Measurements from ENCODE around the gene WASHC4.
"Not testable (repeated sequence)": the region's sequence is repeated elsewhere in the genome, so short reads cannot be mapped to it uniquely, and the experiment has no call there.

Gene WASHC4

GRCh38 chr12:105166736-105167135 lies 59.2 kb downstream of the WASHC4 start:
- no peak for DNase-seq

- DNase-seq, result no peak
Measured at GRCh38 chr12:105167346-105167745, 59.8 kb downstream of the WASHC4 start.

- DNase-seq, result no peak
Measured at GRCh38 chr12:105168006-105168405, 60.5 kb downstream of the WASHC4 start.

- no peak for DNase-seq
Measured at GRCh38 chr12:105170139-105170538, 62.6 kb downstream of the WASHC4 start.

GRCh38 chr12:105171691-105172436 lies 64.3 kb downstream of the WASHC4 start:
- DNase-seq, result no peak

GRCh38 chr12:105175397-105175990 lies 68.0 kb downstream of the WASHC4 start:
- DNase-seq, result no peak

GRCh38 chr12:105177208-105177607 lies 69.7 kb downstream of the WASHC4 start:
- DNase-seq, result no peak

DNA sequence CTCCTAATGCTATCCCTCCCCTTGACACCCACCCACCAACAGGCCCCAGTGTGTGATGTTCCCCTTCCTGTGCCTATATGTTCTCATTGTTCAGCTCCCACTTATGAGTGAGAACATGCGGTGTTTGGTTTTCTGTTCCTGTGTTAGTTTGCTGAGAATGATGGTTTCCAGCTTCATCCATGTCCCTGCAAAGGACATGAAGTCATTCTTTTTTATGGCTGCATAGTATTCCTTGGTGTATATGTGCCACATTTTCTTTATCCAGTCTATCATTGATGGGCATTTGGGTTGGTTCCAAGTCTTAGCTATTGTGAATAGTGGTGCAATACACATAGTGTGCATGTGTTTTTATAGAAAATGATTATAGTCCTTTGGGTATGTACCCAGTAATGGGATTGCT lies 71.6 kb downstream of the WASHC4 start:
- not testable (repeated sequence) for DNase-seq

GRCh38 chr12:105183406-105183805 lies 75.9 kb downstream of the WASHC4 start:
- DNase-seq, result not testable (repeated sequence)

GRCh38 chr12:105183976-105184375 lies 76.4 kb downstream of the WASHC4 start:
- DNase-seq, result not testable (repeated sequence)

DNA sequence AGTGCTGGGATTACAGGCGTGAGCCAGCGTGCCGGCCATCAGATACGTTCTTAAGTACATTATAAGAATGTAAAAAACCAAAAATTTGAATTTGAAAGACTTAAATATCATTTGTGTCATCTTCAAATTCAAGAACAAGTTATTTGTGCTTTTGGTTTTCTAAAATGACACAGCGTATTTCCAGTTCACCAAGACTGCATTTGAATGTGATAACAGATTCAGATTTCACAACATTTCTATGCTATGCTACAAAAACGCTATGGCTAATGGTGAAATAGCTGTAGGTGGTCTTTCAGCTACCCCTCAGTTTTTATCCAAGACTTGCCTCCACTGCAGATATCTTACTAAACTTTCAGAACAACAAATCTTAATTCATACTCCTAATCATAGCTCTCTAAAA lies 81.8 kb downstream of the WASHC4 start:
- DNase-seq, result no peak

DNA sequence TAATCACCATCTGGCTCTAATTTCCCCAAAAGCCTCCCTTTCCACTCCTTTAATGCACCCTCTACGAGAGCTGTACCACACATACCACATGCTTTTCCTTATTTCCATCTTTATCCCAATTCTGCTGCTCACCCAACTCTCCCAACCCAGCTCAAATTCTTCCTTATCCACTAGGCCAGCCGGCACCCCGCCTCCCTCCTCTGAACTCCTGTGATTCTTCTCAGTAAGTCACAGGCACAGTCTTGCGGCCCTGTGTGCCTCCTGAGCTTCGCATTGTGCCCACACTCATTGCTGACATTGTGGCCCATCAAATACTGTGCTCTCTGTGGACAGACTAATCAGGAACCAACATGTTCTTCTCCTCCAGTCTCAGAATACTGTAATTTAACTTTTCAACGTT lies 83.0 kb downstream of the WASHC4 start:
- DNase-seq, result no peak

- DNase-seq, result no peak
Measured at GRCh38 chr12:105192624-105193225, 85.2 kb downstream of the WASHC4 start.

- no peak for DNase-seq
Measured at GRCh38 chr12:105194947-105195346, 87.4 kb downstream of the WASHC4 start.

- DNase-seq, result no peak
Measured at GRCh38 chr12:105196090-105196489, 88.6 kb downstream of the WASHC4 start.

DNA sequence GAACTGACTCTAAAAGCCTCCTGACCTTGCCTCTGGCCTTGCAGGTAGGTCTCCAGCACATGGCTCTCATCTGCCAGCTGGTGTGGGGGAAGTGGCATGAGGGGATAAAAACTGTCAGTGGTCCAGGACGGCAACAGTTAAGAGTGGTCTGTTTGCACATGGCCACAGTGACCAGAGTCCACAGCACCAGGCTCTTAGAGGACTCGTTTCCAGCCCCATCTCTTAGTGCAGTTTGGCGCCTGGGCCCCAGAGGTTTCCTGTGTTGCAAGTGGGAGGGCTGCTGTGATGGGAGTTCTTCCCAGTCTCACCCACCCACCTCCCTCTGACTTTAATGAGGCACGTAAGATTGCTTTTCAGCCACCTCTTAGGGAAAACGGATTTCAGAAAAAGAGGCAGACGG lies 91.4 kb downstream of the WASHC4 start:
- DNase-seq, result no peak

GRCh38 chr12:105200385-105200784 lies 92.9 kb downstream of the WASHC4 start:
- no peak for DNase-seq

GRCh38 chr12:105201299-105201698 lies 93.8 kb downstream of the WASHC4 start:
- no peak for DNase-seq

DNA sequence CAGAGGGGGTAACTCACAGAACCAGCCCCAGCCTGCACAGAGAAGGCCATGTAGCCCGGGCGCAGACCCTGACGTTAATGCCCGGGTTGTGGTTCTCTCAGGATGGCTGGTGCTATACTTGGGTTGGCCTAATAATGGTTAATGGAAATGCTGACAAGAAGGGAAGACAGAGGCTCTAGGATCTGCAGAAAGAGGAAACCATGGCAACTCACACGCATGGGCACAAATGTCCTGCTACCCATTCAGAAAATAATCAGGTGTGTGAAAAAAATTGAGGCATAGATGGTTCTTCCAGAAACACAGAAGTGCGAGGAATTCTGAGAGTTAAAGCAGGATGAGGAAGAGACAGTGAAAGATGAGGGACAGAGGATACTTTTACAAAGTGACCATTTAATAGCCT lies 94.7 kb downstream of the WASHC4 start:
- no peak for DNase-seq

GRCh38 chr12:105204127-105204526 lies 96.6 kb downstream of the WASHC4 start:
- DNase-seq, result no peak

GRCh38 chr12:105204916-105205315 lies 97.4 kb downstream of the WASHC4 start:
- peak; percentile 46 for DNase-seq

DNA sequence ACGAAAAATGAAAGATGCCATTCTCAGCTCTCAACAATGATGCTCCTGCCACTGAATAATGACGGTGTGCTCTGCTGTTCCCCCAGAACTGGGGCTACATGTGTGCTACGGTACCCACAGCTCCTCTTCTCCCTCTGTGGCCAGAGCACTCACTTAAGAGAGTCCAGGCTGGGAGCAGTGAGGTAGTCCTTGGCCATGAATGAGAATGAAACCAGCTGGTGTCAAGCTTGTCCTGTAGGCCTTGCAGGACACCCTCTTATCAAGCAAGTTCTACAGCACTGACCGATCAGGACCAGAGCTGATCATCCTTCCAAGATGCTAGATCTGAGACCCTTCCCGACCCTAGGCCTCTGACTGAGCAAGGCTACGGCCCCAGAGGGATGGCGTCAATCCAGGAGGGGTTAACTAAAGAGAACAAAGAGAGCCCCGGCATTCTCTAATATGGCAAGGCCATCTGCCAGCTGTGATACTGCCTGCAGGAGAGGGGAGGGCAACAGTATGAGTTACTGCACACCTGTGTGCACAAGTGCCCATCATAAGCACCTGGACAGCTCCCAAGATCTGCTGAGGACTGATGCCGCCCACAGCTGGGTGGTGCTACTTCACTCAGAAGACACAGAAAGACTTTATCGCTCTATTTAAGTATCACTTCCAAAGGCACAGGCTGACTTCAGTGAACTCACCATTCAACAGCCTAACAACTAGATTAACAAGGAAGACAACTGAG lies 98.0 kb downstream of the WASHC4 start:
- DNase-seq, result no peak

DNA sequence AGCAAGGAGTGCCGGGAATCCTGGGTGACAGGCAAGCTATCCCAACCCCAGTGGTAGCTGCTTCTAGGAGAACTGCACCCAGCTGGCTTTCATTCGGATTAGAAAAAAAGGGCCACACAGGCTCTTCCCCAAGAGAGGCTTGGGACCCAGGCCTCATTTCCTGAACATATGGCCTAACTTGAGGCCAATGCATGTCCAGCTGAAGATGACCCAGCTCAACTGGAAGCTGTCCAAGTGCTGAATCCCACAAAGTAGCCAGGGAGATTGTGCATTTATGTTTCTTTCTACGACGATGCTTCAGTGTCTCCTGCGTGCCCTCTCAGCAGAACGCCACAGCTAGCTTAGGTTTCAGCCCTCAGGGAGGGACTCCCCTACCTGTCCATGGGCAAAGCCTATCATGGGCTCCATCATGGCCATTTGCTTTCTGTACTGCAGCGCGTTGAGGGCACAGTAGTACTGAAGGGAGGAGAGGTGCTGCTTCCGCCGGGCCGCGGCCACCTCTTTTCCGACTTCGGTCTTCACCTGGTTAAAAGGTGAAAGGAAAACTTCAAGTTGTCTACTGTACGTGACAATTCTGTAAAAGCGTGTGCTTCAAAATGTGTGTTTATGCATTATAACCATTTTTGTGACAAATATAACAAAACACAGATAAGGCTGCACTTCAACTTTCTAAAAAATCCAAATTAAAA lies 99.3 kb downstream of the WASHC4 start:
- no peak for DNase-seq
